ENCODE data around the gene AK5. TPM values are rescaled to one million over a fixed set of nuclear protein-coding genes. Genes with fewer than 3 reads are reported as not detected.
A peak's percentile ranks its signal among the peaks of the same experiment; 100 is the strongest.
"Not testable (repeated sequence)": the region's sequence is repeated elsewhere in the genome, so short reads cannot be mapped to it uniquely, and the experiment has no call there.

AK5 gene
- total RNA-seq, 2 donors from 2014 or later: 3.1 to 20.8 TPM

- no peaks in the 10 kb centered on the region for H3K36me3 ChIP-seq
- TF ChIP-seq POLR2AphosphoS5 (IDR thresholded peaks at IDR 0.05) (no peak), POLR2A (IDR thresholded peaks at IDR 0.05) (no peak), CTCF (IDR thresholded peaks at IDR 0.05) (no peak)
- intact Hi-C loops (cut with DNase I): no loop called here
- DNase-seq (ENCODE audit: low spot score): no peak
- H3K27me3 ChIP-seq (replicated peaks; ENCODE audit: insufficient read depth): no peaks in the 10 kb centered on the region
- peak overlapping the region; percentile 29 to 51 for H3K27ac ChIP-seq
- H3K9me3 ChIP-seq: no peaks in the 10 kb centered on the region
- H3K4me3 ChIP-seq: no peak overlapping the region
- no peaks in the 10 kb centered on the region for H3K4me1 ChIP-seq (replicated peaks)
- 64% methylated on average over 2 of the region's 2 CpGs for WGBS
These were observed 228.1 kb downstream of the AK5 start for GRCh38 chr1:77509898-77510297.

- no peak for DNase-seq (ENCODE audit: low spot score)
- 87% methylated on average over 2 of the region's 2 CpGs for WGBS
- TF ChIP-seq CTCF (IDR thresholded peaks at IDR 0.05): no peak
- TF ChIP-seq POLR2AphosphoS5 (IDR thresholded peaks at IDR 0.05): no peak
- TF ChIP-seq POLR2A (IDR thresholded peaks at IDR 0.05): no peak
These were observed 229.6 kb downstream of the AK5 start for GRCh38 chr1:77511440-77511840.

GRCh38 chr1:77512650-77513049, 230.8 kb downstream of the AK5 start:
- DNase-seq (ENCODE audit: low spot score); H3K36me3 ChIP-seq; H3K27me3 ChIP-seq (replicated peaks; ENCODE audit: insufficient read depth); H3K4me1 ChIP-seq (replicated peaks); H3K27ac ChIP-seq; H3K4me3 ChIP-seq; intact Hi-C loops (cut with DNase I); H3K9me3 ChIP-seq: not testable (repeated sequence)
- 89% methylated on average over 3 of the region's 3 CpGs for WGBS

More at GRCh38 chr1:77511440-77511840, 229.6 kb downstream of the AK5 start:
- H3K27ac ChIP-seq: no peak overlapping the region
- H3K4me1 ChIP-seq (replicated peaks): no peaks in the 10 kb centered on the region
- no peak overlapping the region for H3K4me3 ChIP-seq
- H3K36me3 ChIP-seq: no peaks in the 10 kb centered on the region
- intact Hi-C loops (cut with DNase I): no loop called here
- H3K9me3 ChIP-seq: no peaks in the 10 kb centered on the region
- no peaks in the 10 kb centered on the region for H3K27me3 ChIP-seq (replicated peaks; ENCODE audit: insufficient read depth)

GRCh38 chr1:77513839-77514763, 232.3 kb downstream of the AK5 start:
- no peak overlapping the region for H3K27ac ChIP-seq
- TF ChIP-seq POLR2AphosphoS5 (IDR thresholded peaks at IDR 0.05) (no peak), CTCF (IDR thresholded peaks at IDR 0.05) (no peak), POLR2A (IDR thresholded peaks at IDR 0.05) (no peak)
- no peaks in the 10 kb centered on the region for H3K4me1 ChIP-seq (replicated peaks)
- no peaks in the 10 kb centered on the region for H3K36me3 ChIP-seq
- H3K27me3 ChIP-seq (replicated peaks; ENCODE audit: insufficient read depth): no peaks in the 10 kb centered on the region
- no peak overlapping the region for H3K4me3 ChIP-seq
- no peaks in the 10 kb centered on the region for H3K9me3 ChIP-seq
- intact Hi-C loops (cut with DNase I): no loop called here
- no peak for DNase-seq (ENCODE audit: low spot score)
- 48% methylated on average over 17 of the region's 17 CpGs for WGBS

GRCh38 chr1:77514921-77515776, 233.3 kb downstream of the AK5 start:
- Histone ChIP-seq H3K27me3 (replicated peaks; ENCODE audit: insufficient read depth) (no peaks in the 10 kb centered on the region), H3K4me1 (replicated peaks) (no peaks in the 10 kb centered on the region), H3K9me3 (no peaks in the 10 kb centered on the region), H3K27ac (no peak overlapping the region), H3K36me3 (no peaks in the 10 kb centered on the region), H3K4me3 (no peak overlapping the region)
- no peak for TF ChIP-seq POLR2AphosphoS5 (IDR thresholded peaks at IDR 0.05)
- no peak for TF ChIP-seq POLR2A (IDR thresholded peaks at IDR 0.05)
- no peak for TF ChIP-seq CTCF (IDR thresholded peaks at IDR 0.05)
- no peak for DNase-seq (ENCODE audit: low spot score)
- 40% methylated on average over 10 of the region's 10 CpGs for WGBS
- intact Hi-C loops (cut with DNase I): no loop called here

Data from prostate gland (tissue), 2 donors.